Measurements from ENCODE around the gene RSPH1.

Gene RSPH1

DNA sequence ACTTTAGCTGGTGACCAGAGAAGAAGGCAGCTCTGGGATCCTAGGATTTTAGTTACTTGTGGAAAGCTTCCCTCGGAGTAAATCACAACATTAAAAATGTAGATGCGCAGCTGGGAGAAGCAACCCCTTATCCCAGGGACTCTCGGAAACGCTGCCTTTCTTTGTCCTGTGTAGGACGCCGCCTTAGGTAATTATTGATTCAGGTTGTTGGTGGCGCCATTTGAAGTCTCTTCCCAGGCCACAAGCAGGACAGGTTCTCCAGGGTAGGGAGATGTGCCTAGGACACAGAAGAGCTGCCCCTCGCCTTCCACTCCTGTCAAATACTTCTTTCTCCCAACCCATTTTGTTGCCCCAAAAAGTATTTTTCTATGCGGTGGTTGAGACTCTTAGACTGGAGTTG, 27.9 kb upstream of the RSPH1 start:
- peak overlapping the region; percentile 81 for H3K4me3 ChIP-seq (ENCODE audit: low read length)
- H3K27ac ChIP-seq (ENCODE audit: low read depth, low read length), result peak overlapping the region; percentile 85
- H3K9me2 ChIP-seq (replicated peaks; ENCODE audit: control insufficient read depth, low read length), result no peaks in the 10 kb centered on the region
- TF ChIP-seq CTCF (IDR thresholded peaks at IDR 0.05; ENCODE audit: low read depth, low read length, poor library complexity, severe bottlenecking) (no peak), EZH2phosphoT487 (IDR thresholded peaks at IDR 0.05; ENCODE audit: borderline replicate concordance, low read length) (no peak)
- H4K20me1 ChIP-seq (ENCODE audit: control insufficient read depth, insufficient read depth, low read depth, low read length), result no peaks in the 10 kb centered on the region
- peak overlapping the region; percentile 95 for H3K4me2 ChIP-seq (ENCODE audit: low read length)
- H3K36me3 ChIP-seq (ENCODE audit: control insufficient read depth, low read length), result peaks cover 95% of the 10 kb centered on the region
- H3K4me1 ChIP-seq (ENCODE audit: control insufficient read depth, low read length), result peaks cover 78% of the 10 kb centered on the region
- peaks cover 82% of the 10 kb centered on the region for H3K79me2 ChIP-seq (ENCODE audit: control insufficient read depth, low read length)
- no peaks in the 10 kb centered on the region for H3K9me3 ChIP-seq (ENCODE audit: control insufficient read depth, insufficient read depth, low read length)
- H3F3A ChIP-seq (ENCODE audit: control insufficient read depth, insufficient read depth), result peaks cover 29% of the 10 kb centered on the region
- no peaks in the 10 kb centered on the region for H3K27me3 ChIP-seq (ENCODE audit: control insufficient read depth, low read length)

GRCh38 chr21:42523211-42523610, 27.2 kb upstream of the RSPH1 start:
- H3F3A ChIP-seq (ENCODE audit: control insufficient read depth, insufficient read depth), result peaks cover 25% of the 10 kb centered on the region
- 0 out of 2 replicates have a peak overlapping the region, but pooled peaks have one; percentile 85 for H3K27ac ChIP-seq (ENCODE audit: low read depth, low read length)
- H3K4me3 ChIP-seq (ENCODE audit: low read length), result no peak overlapping the region
- H3K4me1 ChIP-seq (ENCODE audit: control insufficient read depth, low read length), result peaks cover 71% of the 10 kb centered on the region
- peak overlapping the region; percentile 95; the same call in 1 of the 2 replicates for H3K4me2 ChIP-seq (ENCODE audit: low read length)
- H3K36me3 ChIP-seq (ENCODE audit: control insufficient read depth, low read length), result peaks cover 95% of the 10 kb centered on the region
- H3K79me2 ChIP-seq (ENCODE audit: control insufficient read depth, low read length), result peaks cover 74% of the 10 kb centered on the region
- no peaks in the 10 kb centered on the region for H3K27me3 ChIP-seq (ENCODE audit: control insufficient read depth, low read length)
- no peaks in the 10 kb centered on the region for H4K20me1 ChIP-seq (ENCODE audit: control insufficient read depth, insufficient read depth, low read depth, low read length)
- no peaks in the 10 kb centered on the region for H3K9me3 ChIP-seq (ENCODE audit: control insufficient read depth, insufficient read depth, low read length)
- TF ChIP-seq CTCF (IDR thresholded peaks at IDR 0.05; ENCODE audit: low read depth, low read length, poor library complexity, severe bottlenecking) (no peak), EZH2phosphoT487 (IDR thresholded peaks at IDR 0.05; ENCODE audit: borderline replicate concordance, low read length) (no peak)
- H3K9me2 ChIP-seq (replicated peaks; ENCODE audit: control insufficient read depth, low read length), result no peaks in the 10 kb centered on the region

- H3K4me2 ChIP-seq (ENCODE audit: low read length), result no peak overlapping the region
- no peaks in the 10 kb centered on the region for H3K27me3 ChIP-seq (ENCODE audit: control insufficient read depth, low read length)
- H3K9me3 ChIP-seq (ENCODE audit: control insufficient read depth, insufficient read depth, low read length), result no peaks in the 10 kb centered on the region
- H3F3A ChIP-seq (ENCODE audit: control insufficient read depth, insufficient read depth), result peaks cover 25% of the 10 kb centered on the region
- H3K79me2 ChIP-seq (ENCODE audit: control insufficient read depth, low read length), result peaks cover 72% of the 10 kb centered on the region
- no peaks in the 10 kb centered on the region for H3K9me2 ChIP-seq (replicated peaks; ENCODE audit: control insufficient read depth, low read length)
- no peaks in the 10 kb centered on the region for H4K20me1 ChIP-seq (ENCODE audit: control insufficient read depth, insufficient read depth, low read depth, low read length)
- H3K27ac ChIP-seq (ENCODE audit: low read depth, low read length), result no peak overlapping the region
- peaks cover 93% of the 10 kb centered on the region for H3K36me3 ChIP-seq (ENCODE audit: control insufficient read depth, low read length)
- H3K4me3 ChIP-seq (ENCODE audit: low read length), result no peak overlapping the region
- peaks cover 66% of the 10 kb centered on the region for H3K4me1 ChIP-seq (ENCODE audit: control insufficient read depth, low read length)
- TF ChIP-seq CTCF (IDR thresholded peaks at IDR 0.05; ENCODE audit: low read depth, low read length, poor library complexity, severe bottlenecking) (no peak), EZH2phosphoT487 (IDR thresholded peaks at IDR 0.05; ENCODE audit: borderline replicate concordance, low read length) (no peak)
These were observed 26.7 kb upstream of the RSPH1 start for GRCh38 chr21:42522771-42523170.
